K562 (cell line): ENCODE results near the gene LRRC25. TPM values are rescaled to one million over a fixed set of nuclear protein-coding genes. Genes with fewer than 3 reads are reported as not detected.

Experiments used
- ATAC-seq: fragments of 200-7000 bp; cut with Tn5 transposase; 3 replicates; pipeline ENCODE4 v1.9.1; 2020; ENCODE audit warnings: moderate library complexity
- BruUV-seq: library from RNA; stranded (reverse); fragments of 400-500 nt; replicated peaks from 2 replicates; lab custom pipeline; 2021; lab: Mats Ljungman, UMichigan
- CTCF ChIA-PET: fragments of 300-600 bp; formaldehyde crosslinking; extraction: SDS; loops from one replicate; lab custom pipeline; 2021; ENCODE audit warnings: low intra/inter-chr PET ratio; lab: Yijun Ruan, JAX
- POLR2A ChIA-PET: fragments of 300-600, 350-650 bp; sonication (Branson Sonifier 250); formaldehyde crosslinking; extraction: SDS; loops from one replicate; lab custom pipeline; 2021; ENCODE audit warnings: antibody characterized with exemption, inconsistent platforms; lab: Yijun Ruan, JAX
- DNase-seq, 4 experiments: peaks; one replicate each; pipeline versions ENCODE4 v3.0.0 to v3.0.0-alpha.2; 2011 to 2018; ENCODE audit warnings: low spot score in 3 of 4, mixed read lengths in 3 of 4; ENCODE audit errors: extremely low read depth in 1 of 4
- FAIRE-seq: peaks from 2 replicates; lab custom pipeline; 2011; peaks lifted over from hg19 to GRCh38; lab: Jason Lieb, UNC
- H2AFZ ChIP-seq: 2 replicates; pipeline ENCODE4 v1.6.0; 2011; ENCODE audit warnings: low read depth, low read length, control low read depth, inconsistent platforms
- H3K27ac ChIP-seq: fragments of 200-600 bp; 3 replicates; pipeline ENCODE4 v1.8.0; 2011; ENCODE audit warnings: low read depth, mild to moderate bottlenecking, control low read depth, inconsistent platforms, low read length, moderate library complexity, mixed read lengths; ENCODE audit errors: extremely low read depth
- H3K27me3 ChIP-seq, 2 experiments: fragments of 300-600 bp in 1 of 2; 2 replicates in 1 of 2; 3 replicates in 1 of 2; pipeline versions ENCODE4 v1.6.0 to v1.8.0; 2011; ENCODE audit warnings: inconsistent platforms in 2 of 2, low read length in 2 of 2, mild to moderate bottlenecking in 1 of 2, mixed read lengths in 1 of 2, moderate library complexity in 1 of 2; ENCODE audit not compliant: control insufficient read depth in 2 of 2, insufficient read depth in 2 of 2
- H3K36me3 ChIP-seq: fragments of 300-600 bp; 3 replicates; pipeline ENCODE4 v1.8.0; 2011; ENCODE audit warnings: mild to moderate bottlenecking, low read length, inconsistent platforms; ENCODE audit not compliant: control insufficient read depth, insufficient read depth
- H3K4me1 ChIP-seq, 2 experiments: fragments of 200-600 bp in 1 of 2; replicated peaks in 1 of 2; 2 replicates in 1 of 2; 3 replicates in 1 of 2; pipeline versions ENCODE4 v1.5.1 to v1.8.0; 2011; ENCODE audit warnings: inconsistent platforms in 2 of 2, low read length in 2 of 2, mild to moderate bottlenecking in 1 of 2, mixed read lengths in 1 of 2, moderate library complexity in 1 of 2; ENCODE audit not compliant: control insufficient read depth in 2 of 2, insufficient read depth in 2 of 2
- H3K4me2 ChIP-seq: 2 replicates; pipeline ENCODE4 v1.6.1; 2011; ENCODE audit warnings: low read length, control low read depth, inconsistent platforms, mixed read lengths; ENCODE audit not compliant: insufficient read depth
- H3K4me3 ChIP-seq: fragments of 200-600 bp; sonication (generic), shearing (Covaris generic); 2 replicates; pipeline ENCODE4 v1.5.1; 2016; ENCODE audit warnings: control low read depth, inconsistent platforms
- H3K79me2 ChIP-seq: fragments of 200-600 bp; 3 replicates; pipeline ENCODE4 v1.8.0; 2011; ENCODE audit warnings: low read length, inconsistent platforms; ENCODE audit not compliant: control insufficient read depth, insufficient read depth
- H3K9ac ChIP-seq, 2 experiments: 2 replicates each; pipeline versions ENCODE4 v1.6.0 to v1.6.1; 2011; ENCODE audit warnings: low read depth in 2 of 2, low read length in 2 of 2, control low read depth in 1 of 2, inconsistent platforms in 1 of 2, mild to moderate bottlenecking in 1 of 2, mixed read lengths in 1 of 2; ENCODE audit not compliant: insufficient read depth in 1 of 2
- H3K9me1 ChIP-seq: one replicate; pipeline ENCODE4 v1.6.0; 2011; ENCODE audit warnings: inconsistent platforms, mild to moderate bottlenecking, low read length, moderate library complexity; ENCODE audit not compliant: control insufficient read depth, insufficient read depth
- H3K9me3 ChIP-seq: replicated peaks from 2 replicates; pipeline ENCODE4 v1.5.1; 2011; ENCODE audit warnings: low read depth, low read length, inconsistent platforms; ENCODE audit not compliant: control insufficient read depth, insufficient read depth
- H4K20me1 ChIP-seq: replicated peaks from 2 replicates; pipeline ENCODE4 v1.6.1; 2011; ENCODE audit warnings: low read length, inconsistent platforms, mixed read lengths; ENCODE audit not compliant: control insufficient read depth, insufficient read depth
- ARHGAP35 ChIP-seq: fragments of 450-650 bp; IDR thresholded peaks from 2 replicates; pipeline ENCODE4 v1.6.1; 2018; ENCODE audit not compliant: partially characterized antibody
- BRCA1 ChIP-seq, 2 experiments: fragments of 450-650 bp in 1 of 2; sonication (generic) in 1 of 2; formaldehyde crosslinking in 1 of 2; IDR thresholded peaks; 2 replicates each; pipeline versions ENCODE4 v1.5.0 to v1.6.1; 2017 to 2020; ENCODE audit warnings: mild to moderate bottlenecking in 1 of 2, missing genetic modification reagents in 1 of 2
- IRF9 ChIP-seq: fragments of 450-650 bp; IDR thresholded peaks from 2 replicates; pipeline ENCODE4 v1.6.1; 2016; ENCODE audit warnings: missing biosample characterization, missing genetic modification characterization
- JUND ChIP-seq, 2 experiments: IDR thresholded peaks; 2 replicates in 1 of 2; 3 replicates in 1 of 2; pipeline ENCODE4 v1.6.1; 2011; ENCODE audit warnings: borderline replicate concordance in 2 of 2, low read depth in 2 of 2, low read length in 2 of 2, improper control_type of control experiment in 1 of 2, missing biosample characterization in 1 of 2, missing genetic modification characterization in 1 of 2, missing genetic modification reagents in 1 of 2
- KDM1A ChIP-seq, 2 experiments: fragments of 450-650 bp; IDR thresholded peaks; 2 replicates each; pipeline ENCODE4 v1.6.1; 2016; ENCODE audit warnings: mild to moderate bottlenecking in 2 of 2
- LCOR ChIP-seq: sonication (generic); formaldehyde crosslinking; IDR thresholded peaks from 2 replicates; pipeline ENCODE4 v1.8.0; 2022; ENCODE audit warnings: mild to moderate bottlenecking, missing genetic modification reagents
- MEF2A ChIP-seq: IDR thresholded peaks from 2 replicates; pipeline ENCODE4 v1.6.1; 2011; ENCODE audit warnings: low read depth, mild to moderate bottlenecking, low read length, moderate library complexity; ENCODE audit not compliant: control insufficient read depth
- NR2C1 ChIP-seq, 2 experiments: fragments of 450-650 bp; IDR thresholded peaks; 2 replicates each; pipeline ENCODE4 v1.6.1; 2017; ENCODE audit warnings: mild to moderate bottlenecking in 2 of 2, antibody characterized with exemption in 1 of 2, inconsistent platforms in 1 of 2, missing compliant biosample characterization in 1 of 2, missing genetic modification characterization in 1 of 2
- PHF8 ChIP-seq: fragments of 200-600 bp; sonication (generic); IDR thresholded peaks from 2 replicates; pipeline ENCODE4 v1.6.1; 2012; ENCODE audit warnings: mixed run types, mild to moderate bottlenecking, inconsistent platforms, low read length, moderate library complexity, borderline replicate concordance
- RBFOX2 ChIP-seq: fragments of 200-400 bp; formaldehyde crosslinking; IDR thresholded peaks from 2 replicates; pipeline ENCODE4 v1.6.1; 2017; ENCODE audit warnings: low read depth, mild to moderate bottlenecking, low read length, moderate library complexity
- SIN3B ChIP-seq: fragments of 450-650 bp; IDR thresholded peaks from 2 replicates; pipeline ENCODE4 v1.6.1; 2017; ENCODE audit warnings: low read depth, mild to moderate bottlenecking, moderate library complexity
- SMAD3 ChIP-seq: fragments of 450-650 bp; formaldehyde crosslinking; conservative IDR thresholded peaks from 2 replicates; pipeline ENCODE4 v1.4.0; 2020; ENCODE audit warnings: mild to moderate bottlenecking
- SMARCB1 ChIP-seq: IDR thresholded peaks from 2 replicates; pipeline ENCODE4 v1.6.1; 2011; ENCODE audit warnings: improper control_type of control experiment, low read depth; ENCODE audit not compliant: insufficient read length
- SP1 ChIP-seq: sonication (generic); formaldehyde crosslinking; IDR thresholded peaks from 2 replicates; pipeline ENCODE4 v1.8.1; 2022; ENCODE audit warnings: mild to moderate bottlenecking, missing genetic modification reagents
- SP2 ChIP-seq: IDR thresholded peaks from 2 replicates; pipeline ENCODE4 v1.6.1; 2011; ENCODE audit warnings: mild to moderate bottlenecking, low read depth, low read length, moderate library complexity; ENCODE audit not compliant: poor library complexity, severe bottlenecking; ENCODE audit errors: extremely low read depth
- SRSF3 ChIP-seq: fragments of 200-400 bp; formaldehyde crosslinking; IDR thresholded peaks from 2 replicates; pipeline ENCODE4 v1.6.1; 2016; ENCODE audit warnings: mild to moderate bottlenecking, low read length, moderate library complexity; ENCODE audit not compliant: insufficient read depth
- TCF7 ChIP-seq: sonication (generic); IDR thresholded peaks from 2 replicates; pipeline ENCODE4 v1.6.1; 2016; ENCODE audit warnings: antibody characterized with exemption, borderline replicate concordance
- U2AF2 ChIP-seq: fragments of 200-400 bp; formaldehyde crosslinking; optimal IDR thresholded peaks from 2 replicates; pipeline ENCODE3; 2017; ENCODE audit warnings: low read depth, mild to moderate bottlenecking, low read length
- ZBTB7A ChIP-seq: IDR thresholded peaks from 2 replicates; pipeline ENCODE4 v1.6.1; 2011; ENCODE audit warnings: low read depth, mild to moderate bottlenecking, low read length, moderate library complexity, borderline replicate concordance; ENCODE audit not compliant: control insufficient read depth
- ZFP36 ChIP-seq: fragments of 150-350 bp; IDR thresholded peaks from 2 replicates; pipeline ENCODE4 v1.6.1; 2018; ENCODE audit warnings: low read length, low read depth; ENCODE audit not compliant: partially characterized antibody
- ZNF431 ChIP-seq: sonication (generic); formaldehyde crosslinking; IDR thresholded peaks from 2 replicates; pipeline ENCODE4 v1.8.0; 2022; ENCODE audit warnings: mild to moderate bottlenecking, missing genetic modification reagents
- ZNF695 ChIP-seq: fragments of 450-650 bp; formaldehyde crosslinking; IDR thresholded peaks from 2 replicates; pipeline ENCODE4 v1.4.0; 2020; ENCODE audit warnings: mild to moderate bottlenecking, moderate library complexity
- WGBS: fragments of 100-300 bp; shearing (Covaris generic); methylation state at CpG from one replicate; pipeline ENCODE4 v1.1.6; 2016; ENCODE audit warnings: low coverage, mixed read lengths; ENCODE audit not compliant: insufficient coverage; ENCODE audit errors: missing lambda C conversion rate; 5-methylcytosine and 5-hydroxymethylcytosine counted together
- in situ Hi-C: fragments of 300-500 bp; cut with MboI; formaldehyde crosslinking; loops from 4 replicates; pipeline ENCODE4 v1.15.0; 2018; ENCODE audit warnings: inconsistent platforms, mixed read lengths
- intact Hi-C: fragments of 100-400 bp; cut with micrococcal nuclease; formaldehyde crosslinking; loops from 2 replicates; pipeline ENCODE4 v1.14.2; 2022
- polyA plus RNA-seq, 8 experiments: library from polyadenylated mRNA; depleted of rRNA in 4 of 8; stranded (reverse) in 5 of 8; unstranded in 3 of 8; fragments of >200 nt; fragmentation: Nextera tagmentation in 2 of 8; fragmentation: Illumina TruSeq in 1 of 8; extraction: Ambion mirVana in 2 of 8; extraction: Trizol in 1 of 8; gene quantifications; 2 replicates each; pipeline versions ENCODE4 v1.2.1 to v1.2.3, GENCODE V29; 2011 to 2014; ENCODE audit warnings: inconsistent platforms in 1 of 8, missing spikeins in 1 of 8
- total RNA-seq, 7 experiments: library from RNA; depleted of rRNA in 6 of 7; stranded (reverse); fragments of >200 nt in 6 of 7; fragmentation: Illumina TruSeq in 2 of 7; extraction: Trizol in 2 of 7; gene quantifications; 2 replicates each; pipeline versions ENCODE4 v1.2.1 to v1.2.3, GENCODE V29; 2011 to 2021; ENCODE audit warnings: low replicate concordance in 1 of 7

LRRC25 gene
- total and polyA plus RNA-seq, 9 of the 15 experiments (the other 6 are each of a cell fraction or from before 2014, with no cell fraction given), result 0.07 to 0.36 (median 0.10) TPM; not detected in 3

DNA sequence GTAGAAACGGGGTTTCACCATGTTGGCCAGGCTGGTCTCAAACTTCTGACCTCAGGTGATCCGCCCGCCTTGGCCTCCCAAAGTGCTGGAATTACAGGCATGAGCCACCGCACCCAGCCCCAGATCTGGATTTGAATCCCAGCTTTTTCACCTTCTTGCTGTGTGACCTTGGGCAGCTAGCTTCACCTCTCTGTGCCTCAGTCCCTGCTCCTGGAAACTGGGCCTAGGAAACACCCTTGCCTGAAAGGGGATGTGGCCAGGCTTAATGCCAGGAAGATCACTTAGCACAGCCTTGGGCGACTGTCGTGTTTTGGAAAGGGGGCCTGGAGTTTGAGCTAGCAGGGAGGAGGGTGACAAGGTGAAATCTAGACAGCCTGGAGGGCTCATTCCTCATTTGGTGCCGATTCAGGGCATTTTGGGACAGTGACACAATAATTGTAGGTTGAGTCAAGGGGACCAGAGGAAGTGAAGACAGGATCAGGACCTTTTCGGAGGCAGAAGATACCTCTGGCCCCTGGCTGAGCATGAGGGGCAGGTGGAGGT lies 55.3 kb downstream of the LRRC25 start:
- H3K9me1 ChIP-seq, result no peaks in the 10 kb centered on the region
- DNase-seq (no peak), ATAC-seq (no peak), FAIRE-seq (no peak)
- in situ Hi-C loops (loop anchor here (5.0 kb wide), 1 partner anchor 65 kb away; no protein-coding TSS in a partner anchor), intact Hi-C loops (no loop called here)
- peak overlapping the region in 1 of 2 experiments; percentile 83; a peak in 1 of 4 replicates for H3K9ac ChIP-seq
- no peak overlapping the region for H3K4me3 ChIP-seq
- H3K27me3 ChIP-seq, result no peaks in the 10 kb centered on the region
- H2AFZ ChIP-seq, result no peak overlapping the region
- no TSS peak for BruUV-seq
- no peak overlapping the region; the same call in 1 of the 2 replicates for H3K4me2 ChIP-seq
- ChIA-PET POLR2A (interaction anchor here (0.6 to 7.9 kb wide), 5 partner anchors 20 to 492 kb away, joined by 3 to 106 read pairs (median 4); partner anchors contain the start of genes GDF15 and JUND), CTCF (interaction anchor here (0.7 kb wide), 1 partner anchor 45 kb away, joined by 4 read pairs; no protein-coding TSS in a partner anchor)
- peaks cover 9 to 36% of the 10 kb centered on the region in 2 experiments; a peak in 4 of 5 replicates for H3K4me1 ChIP-seq
- peaks cover 39% of the 10 kb centered on the region for H3K36me3 ChIP-seq
- H3K79me2 ChIP-seq, result peaks cover 29% of the 10 kb centered on the region
- H3K27ac ChIP-seq, result peak overlapping the region; percentile 12; the same call in 1 of the 3 replicates
- H4K20me1 ChIP-seq, result no peaks in the 10 kb centered on the region
- H3K9me3 ChIP-seq, result no peaks in the 10 kb centered on the region
- 80% methylated on average over 8 of the region's 8 CpGs for WGBS
- TF ChIP-seq PHF8, result no peak
- no peak for TF ChIP-seq SMARCB1
- peak; percentile 75 to 87 for TF ChIP-seq KDM1A (IDR thresholded peaks at IDR 0.05)
- TF ChIP-seq RBFOX2, result 0 out of 2 replicates have a peak, but pooled peaks have one; percentile 10
- no peak for TF ChIP-seq ZNF695 (CRISPR knock-in tag)
- TF ChIP-seq LCOR (CRISPR knock-in tag), result no peak
- no peak for TF ChIP-seq NR2C1 (IDR thresholded peaks at IDR 0.05)
- TF ChIP-seq NR2C1 (tag; IDR thresholded peaks at IDR 0.05), result no peak
- TF ChIP-seq SP1 (CRISPR knock-in tag), result no peak
- no peak for TF ChIP-seq BRCA1 (IDR thresholded peaks at IDR 0.05)
- no peak for TF ChIP-seq BRCA1 (CRISPR knock-in tag; IDR thresholded peaks at IDR 0.05)
- TF ChIP-seq ARHGAP35, result no peak
- no peak for TF ChIP-seq ZBTB7A
- no peak for TF ChIP-seq U2AF2
- TF ChIP-seq ZNF431 (CRISPR knock-in tag), result 0 out of 2 replicates have a peak, but pooled peaks have one; percentile 31
- no peak for TF ChIP-seq SRSF3
- TF ChIP-seq TCF7, result no peak
- no peak for TF ChIP-seq SMAD3
- TF ChIP-seq SIN3B, result no peak
- no peak for TF ChIP-seq JUND (IDR thresholded peaks at IDR 0.05; ENCODE audit: borderline replicate concordance, low read depth, low read length)
- TF ChIP-seq JUND (tag; IDR thresholded peaks at IDR 0.05; ENCODE audit: borderline replicate concordance, low read depth, low read length), result no peak
- no peak for TF ChIP-seq SP2
- no peak for TF ChIP-seq MEF2A
- TF ChIP-seq ZFP36, result peak; percentile 84
- TF ChIP-seq IRF9, result no peak
